Activated T-helper 1 cell treated with Interleukin-2 at 50 U/mL for 16 hours (primary cell): ENCODE measurements around the gene CELF4.

Experiments used
- DNase-seq: peaks from one replicate; pipeline ENCODE4 v3.0.0-alpha.2; 2020; ENCODE audit warnings: low read depth

CELF4 gene

DNA sequence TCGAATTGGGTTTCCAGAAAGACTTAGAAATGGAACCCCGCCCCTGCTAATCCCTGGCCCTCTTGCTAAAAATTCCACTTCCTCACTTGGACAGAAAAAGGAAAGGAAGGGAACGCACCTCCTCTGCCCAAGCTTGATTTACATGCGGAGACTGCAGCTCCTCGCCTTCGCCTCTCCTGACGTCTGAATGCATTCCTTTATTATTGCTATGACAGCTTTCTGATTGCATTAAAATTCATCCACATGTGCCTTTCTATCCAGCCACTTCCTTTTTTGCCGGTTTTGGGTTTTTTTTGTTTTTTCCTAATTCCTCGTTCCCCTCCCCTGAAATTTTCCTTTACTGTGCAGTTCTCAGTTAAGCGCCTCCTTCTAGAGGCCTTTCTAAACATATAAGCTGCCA is 287.8 kb downstream of the CELF4 start:
- no peak for DNase-seq

DNA sequence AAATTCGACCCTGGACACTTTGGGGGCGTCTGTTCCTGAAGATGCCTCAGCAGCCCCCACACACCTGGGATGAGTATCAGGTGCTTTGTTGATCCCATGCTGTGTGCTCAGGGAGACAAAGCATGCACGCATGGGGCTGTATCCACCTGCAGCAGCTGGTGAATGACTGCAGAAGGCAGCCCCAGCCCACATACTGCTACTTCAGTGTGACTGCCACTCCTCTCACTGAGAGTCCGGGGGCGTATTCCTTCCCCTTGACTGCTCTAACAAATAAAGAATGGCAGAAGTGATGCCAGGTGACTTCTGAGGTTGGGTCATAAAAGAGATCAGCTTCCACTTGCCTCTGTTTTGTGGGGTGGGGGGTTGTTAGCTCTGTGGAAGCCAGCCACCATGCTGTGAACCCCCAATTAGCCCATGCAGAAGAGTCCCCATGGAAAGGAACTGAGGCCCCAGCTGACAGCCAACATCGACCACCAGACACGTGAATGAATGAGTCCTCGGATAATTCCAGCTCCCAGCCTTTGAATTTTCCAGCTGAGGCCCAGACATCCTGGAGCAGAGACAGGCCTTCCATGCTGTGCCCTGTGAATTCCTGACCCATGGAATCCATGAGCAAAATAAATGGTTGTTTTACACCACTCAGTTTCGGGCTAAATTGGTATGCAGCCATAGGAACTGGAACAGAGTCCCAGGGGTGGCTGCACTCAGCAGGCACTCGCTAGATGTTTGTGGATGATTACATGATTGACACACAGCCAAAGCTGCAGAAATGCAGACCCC is 289.3 kb downstream of the CELF4 start:
- DNase-seq = no peak

DNA sequence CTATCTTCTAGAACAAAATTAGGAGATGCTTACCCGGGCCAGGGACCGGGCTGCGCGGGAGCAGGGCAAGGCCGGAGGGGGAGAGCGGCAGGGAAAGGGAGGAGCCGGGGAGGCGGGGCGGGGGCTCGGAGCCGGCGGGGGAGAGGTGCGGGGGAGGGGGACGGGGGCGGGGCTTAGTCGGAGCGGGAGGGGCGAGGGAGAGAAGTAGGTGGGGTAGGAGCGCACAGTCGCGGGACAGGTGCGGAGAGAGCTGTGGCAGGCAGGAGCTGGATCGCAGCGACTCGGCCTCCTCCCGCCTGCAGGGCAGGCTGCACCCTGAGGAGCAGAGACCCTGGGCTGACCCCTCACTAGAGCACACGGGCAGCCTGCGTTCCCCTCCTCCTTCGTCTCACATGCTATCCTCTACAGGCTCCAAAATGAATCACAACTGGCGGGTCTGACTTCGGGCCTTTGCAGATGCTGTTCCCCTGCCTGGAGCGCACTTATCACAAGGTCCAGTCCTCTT is 290.3 kb downstream of the CELF4 start:
- no peak for DNase-seq

DNA sequence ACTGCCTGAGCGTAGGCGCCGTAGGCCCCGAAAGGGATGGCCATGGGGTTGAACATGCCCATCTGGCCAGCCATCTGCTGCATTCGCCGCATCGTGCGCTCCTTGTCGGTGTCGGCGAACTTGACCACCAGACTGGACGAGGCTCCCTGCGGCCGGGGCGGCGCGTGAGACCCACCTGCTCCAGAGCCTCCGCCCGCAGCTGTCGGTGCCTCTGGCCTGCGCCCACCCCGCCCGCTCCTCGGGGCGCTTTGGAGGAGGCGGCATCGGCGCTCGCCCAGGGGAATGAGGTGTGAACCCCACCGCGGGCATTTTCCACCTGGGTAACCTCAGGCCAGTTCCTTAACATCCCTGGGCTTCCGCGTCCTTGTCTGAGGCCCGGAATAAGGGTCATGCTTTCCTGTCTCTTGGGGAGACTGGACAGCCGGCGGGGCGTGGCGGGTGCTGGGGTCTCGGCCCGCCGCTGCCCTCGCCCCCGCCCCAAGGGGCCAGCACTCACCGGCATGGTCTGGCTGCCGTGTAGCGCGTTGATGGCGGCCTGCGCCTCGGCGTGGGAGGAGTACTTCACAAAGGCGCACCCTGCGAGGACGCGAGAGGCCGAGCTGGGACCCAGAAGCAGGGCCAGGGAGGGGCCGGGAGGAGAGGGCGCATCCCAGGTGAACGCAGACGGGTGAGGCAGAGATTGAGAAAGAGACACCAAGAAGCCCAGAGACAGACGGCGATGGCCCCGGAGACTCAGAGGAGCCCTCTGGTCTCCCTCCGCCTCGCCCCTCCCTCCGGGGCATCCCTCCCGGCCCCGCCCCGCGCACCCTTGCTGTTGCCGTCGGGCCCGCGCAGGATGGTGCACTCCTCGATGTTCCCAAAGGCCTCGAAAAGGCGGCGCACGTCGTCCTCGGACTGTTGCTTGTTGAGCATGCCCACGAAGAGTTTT is 291.0 kb downstream of the CELF4 start:
- DNase-seq = no peak

DNA sequence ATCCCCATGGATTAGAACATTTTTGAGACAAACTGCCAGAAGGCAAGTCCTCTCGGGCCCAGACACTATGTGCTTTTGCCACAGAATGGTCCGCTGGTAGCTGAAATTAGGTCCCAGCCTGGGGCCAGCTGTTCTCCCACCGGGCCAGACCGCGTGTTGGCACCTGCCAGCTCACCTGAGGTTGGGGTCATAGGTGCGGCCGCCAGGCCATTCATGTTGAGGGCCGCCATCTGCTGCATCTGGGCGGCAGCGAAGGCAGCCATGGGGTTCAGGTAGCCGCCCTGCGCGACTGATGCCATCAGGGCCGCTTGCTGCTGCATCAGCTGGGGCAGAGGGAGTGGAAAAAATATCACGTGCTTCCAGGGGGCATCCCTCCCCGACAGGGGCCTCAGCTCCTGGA is 292.8 kb downstream of the CELF4 start:
- DNase-seq = no peak

DNA sequence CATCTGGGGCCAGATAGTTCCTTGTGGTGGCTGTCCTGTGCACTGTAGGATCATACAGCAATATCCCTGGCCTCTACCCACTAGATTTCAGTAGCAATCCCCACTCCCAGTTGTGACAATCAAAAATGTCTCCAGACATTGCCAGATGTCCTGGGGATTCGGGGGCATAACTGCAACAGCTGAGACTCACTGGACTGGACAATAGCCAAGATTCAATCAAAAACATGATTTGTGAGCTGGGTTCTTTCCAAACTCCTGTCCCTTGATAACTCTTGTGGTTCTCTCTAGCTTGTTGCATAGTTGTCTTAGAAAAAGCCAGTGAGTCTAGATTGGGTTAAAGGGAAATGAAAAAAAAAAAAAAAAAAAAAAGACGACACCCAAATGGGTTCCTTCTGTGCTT is 293.4 kb downstream of the CELF4 start:
- DNase-seq = no peak

DNA sequence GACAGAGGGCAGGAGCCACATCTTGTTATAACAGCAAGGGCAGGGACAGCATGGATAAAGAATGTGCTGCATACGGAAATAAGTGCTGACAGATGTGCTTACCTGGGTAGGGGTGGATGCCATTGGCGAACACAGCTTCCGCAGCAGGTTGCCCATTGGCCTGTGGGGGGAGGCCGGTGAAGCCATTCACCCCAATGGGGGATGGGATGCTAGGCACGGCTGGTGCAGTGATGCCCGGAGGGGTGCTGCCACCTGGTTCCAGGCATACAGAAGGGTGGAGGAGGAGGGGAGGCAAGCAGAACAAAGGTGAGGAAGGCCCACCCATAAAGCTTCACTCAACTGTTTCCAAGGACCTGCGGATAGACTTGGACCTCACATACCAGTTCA is 294.9 kb downstream of the CELF4 start:
- no peak for DNase-seq

DNA sequence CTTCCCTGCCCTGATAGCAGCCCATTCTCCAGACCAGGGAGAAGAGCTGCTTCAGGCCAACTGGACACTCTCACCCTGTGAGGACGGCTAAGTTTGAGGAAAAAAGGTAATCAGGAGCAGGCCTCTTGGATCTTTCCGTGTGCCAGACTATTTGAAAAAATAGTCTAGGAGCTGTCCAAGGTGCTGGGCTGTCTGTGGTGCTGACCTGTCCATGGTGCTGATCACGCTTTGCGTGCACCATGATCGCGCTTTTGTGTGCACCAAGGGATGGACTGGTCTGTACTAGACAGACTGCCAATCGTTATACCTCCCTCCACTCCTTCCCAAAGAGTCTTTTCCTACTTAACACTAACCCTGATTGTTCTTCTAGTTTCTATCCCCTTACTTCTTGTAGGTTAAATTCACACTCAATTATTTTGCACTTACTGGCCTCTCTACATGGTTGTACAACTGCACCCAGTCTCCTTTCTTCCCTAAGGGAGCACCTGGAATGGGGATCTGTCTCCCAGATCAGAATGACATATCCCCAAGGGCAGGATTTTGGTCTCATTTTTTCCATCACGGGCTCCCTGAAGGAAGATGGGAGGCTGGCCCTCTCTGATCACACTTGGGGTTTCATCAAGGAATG is 295.4 kb downstream of the CELF4 start:
- DNase-seq = no peak

DNA sequence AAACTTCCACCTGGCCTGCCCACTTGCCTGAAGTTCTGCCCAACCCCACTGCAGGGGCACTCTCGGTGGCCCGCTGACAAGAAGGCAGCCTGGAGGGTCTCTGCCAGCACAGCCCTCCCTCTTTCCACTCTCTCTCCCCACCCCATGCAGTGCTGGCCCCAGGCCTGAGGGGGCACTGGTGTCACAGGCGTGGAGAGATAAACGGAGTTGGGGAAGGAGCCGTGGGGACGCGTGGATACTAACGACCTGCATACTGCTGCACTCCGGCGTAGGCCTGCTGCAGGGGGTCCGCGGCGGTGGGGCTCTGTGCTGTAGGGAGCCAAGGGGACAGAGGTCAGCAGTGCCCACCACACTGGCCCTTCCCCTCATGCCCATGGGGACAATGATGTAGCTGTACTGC is 299.3 kb downstream of the CELF4 start:
- no peak for DNase-seq

DNA sequence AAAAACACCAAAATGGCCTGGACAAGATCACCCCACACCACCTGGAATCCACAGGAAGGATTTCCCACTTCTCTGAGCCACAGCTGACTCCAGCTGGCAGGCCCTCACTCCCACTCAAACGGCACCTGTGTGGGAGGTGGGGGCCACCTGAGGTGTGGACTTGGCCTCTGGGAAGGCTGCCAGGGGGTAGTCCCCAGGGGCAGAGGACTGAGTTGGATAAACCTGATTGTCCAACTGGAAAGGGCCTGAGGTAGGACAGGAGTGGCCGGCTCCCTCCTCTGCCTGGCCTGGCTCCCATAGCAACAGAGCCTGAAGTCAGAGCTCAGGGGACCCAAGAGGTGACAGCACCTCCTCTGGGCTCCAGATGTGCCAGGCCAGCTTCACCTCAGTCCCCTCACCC is 300.2 kb downstream of the CELF4 start:
- DNase-seq = no peak

DNA sequence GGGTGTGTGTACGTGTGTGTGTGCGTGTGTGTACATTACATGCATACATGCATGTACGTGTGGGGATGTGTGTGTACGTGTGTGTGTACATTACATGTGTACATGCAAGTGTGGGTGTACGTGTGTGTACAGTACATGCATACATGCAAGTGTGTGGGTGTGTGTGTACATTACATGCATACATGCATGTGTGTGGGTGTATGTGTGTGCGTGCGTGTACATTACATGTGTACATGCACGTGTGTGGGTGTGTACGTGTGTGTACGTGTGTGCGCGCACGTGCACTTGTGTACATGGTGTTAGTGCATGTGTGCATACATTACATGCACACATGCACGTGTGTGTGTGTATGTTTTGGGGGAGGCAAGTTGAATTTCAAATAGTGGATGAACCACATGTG is 300.6 kb downstream of the CELF4 start:
- DNase-seq = no peak

DNA sequence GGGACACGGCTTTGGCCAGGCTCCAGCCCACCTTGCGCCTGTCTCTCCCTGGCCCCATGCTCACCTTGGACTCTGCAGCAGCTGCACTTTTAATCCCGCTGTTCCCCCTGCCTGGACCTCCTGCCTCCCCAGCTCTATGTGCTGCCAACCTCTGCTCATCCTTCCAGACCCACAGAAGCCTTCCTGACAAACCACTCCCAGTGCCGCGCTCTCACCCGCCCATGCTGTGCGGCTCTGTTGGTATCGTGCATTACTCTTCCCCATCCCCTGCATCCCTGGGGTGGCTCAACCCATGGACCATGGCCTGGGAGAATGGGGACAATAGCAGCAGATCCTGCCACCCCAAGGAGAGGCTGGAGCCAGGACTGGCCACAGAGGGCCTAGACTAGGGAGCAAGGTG is 303.6 kb downstream of the CELF4 start:
- no peak for DNase-seq

DNA sequence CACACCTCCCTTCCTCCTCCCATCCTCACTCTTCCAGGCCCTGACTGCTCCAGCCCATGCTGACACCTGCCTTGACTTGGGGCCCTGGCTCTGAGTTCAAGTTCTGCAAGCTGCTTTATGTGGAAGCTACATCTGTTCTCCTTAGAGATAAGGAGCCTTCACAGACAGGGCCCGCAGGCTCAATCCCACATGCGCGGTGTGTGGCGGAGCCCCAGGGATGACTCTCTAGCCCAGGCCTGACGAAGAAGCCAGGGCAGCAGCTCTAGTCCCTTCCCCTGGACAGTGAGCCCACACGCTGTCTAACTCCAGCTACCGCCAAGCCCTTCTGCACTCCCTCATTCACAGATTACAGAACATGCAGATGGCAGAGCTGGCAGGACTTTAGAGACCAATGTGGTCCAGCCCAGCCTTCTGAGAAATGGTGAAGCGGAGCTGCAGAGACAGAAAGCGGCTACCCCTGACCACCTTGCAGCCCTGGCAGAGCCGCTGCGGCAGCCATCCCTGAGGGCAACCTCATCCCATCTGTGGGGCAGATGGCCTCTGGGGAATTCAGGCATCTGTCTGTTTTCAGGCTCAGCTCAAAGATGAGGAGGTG is 304.3 kb downstream of the CELF4 start:
- no peak for DNase-seq

DNA sequence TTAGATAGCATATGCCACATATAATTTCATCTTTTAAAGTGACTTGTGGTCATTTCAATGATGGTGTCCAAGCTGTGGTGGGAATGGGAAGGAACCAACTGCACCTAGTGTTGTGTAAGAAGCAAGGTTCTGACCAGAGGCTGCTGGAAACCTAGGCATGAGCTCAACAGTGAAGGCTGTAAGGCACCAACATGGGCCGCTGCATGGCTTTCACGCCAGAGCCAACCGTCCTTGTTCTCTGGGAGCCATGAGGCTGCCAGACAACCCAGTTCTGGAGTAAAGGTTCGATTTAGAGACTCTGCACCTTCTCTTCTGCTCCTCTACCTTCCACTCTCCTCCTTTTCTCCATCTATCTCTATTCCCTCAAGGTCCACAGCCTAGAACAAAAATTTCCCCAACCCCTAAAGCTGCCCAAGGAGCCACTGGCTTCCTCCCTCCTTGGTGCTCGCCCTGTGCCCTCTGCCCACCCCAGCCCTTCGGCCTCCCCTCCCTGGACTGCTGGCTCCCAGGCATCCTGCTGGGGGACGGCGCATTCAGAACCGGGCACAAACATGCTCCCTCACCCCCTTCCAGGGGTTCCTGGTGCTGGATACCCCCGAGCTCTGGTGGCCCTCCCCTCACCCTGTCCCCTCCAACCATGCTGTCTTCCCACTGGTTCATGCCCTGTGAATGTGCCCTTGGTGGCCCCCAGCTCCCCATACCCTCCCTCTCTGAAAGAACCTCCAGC is 305.1 kb downstream of the CELF4 start:
- DNase-seq = no peak

DNA sequence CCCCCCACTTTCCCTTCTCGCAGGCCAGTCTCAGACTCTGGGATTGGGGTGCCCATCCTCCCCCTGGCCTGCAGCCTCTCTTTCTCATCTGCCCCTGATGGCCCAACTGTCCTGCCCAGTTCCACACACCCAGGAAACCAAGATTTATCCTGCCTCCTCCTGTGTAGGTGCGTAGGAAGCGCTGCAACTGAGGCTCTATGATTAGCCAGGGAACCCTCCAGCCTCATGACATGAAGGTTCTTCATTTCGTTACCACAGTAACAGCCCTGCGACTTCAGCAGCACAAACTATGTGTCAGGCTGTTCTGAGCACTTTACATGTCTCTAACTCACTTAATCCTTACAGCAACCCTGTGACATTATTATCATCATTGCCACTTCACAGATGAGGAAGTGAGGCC is 305.9 kb downstream of the CELF4 start:
- DNase-seq = no peak

DNA sequence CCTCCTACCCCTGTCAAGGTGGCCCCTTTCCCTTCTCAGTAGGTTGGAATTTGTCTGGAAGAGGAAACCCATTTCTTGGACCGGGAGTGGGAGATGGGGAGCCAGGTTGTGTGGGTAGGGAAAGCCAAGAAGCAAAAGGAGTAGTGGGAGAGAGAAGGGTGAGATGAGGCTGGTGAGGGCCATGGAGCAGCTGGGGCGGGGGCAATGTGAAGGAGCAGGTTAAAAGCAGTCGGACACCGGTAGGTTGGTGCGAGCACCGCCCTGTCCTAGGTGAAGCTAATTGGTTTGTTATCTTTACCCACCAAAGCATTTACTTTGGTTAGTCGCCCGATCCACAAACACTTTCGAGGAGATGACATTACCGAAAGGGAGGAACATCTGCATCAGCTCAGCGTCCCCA is 306.8 kb downstream of the CELF4 start:
- no peak for DNase-seq

DNA sequence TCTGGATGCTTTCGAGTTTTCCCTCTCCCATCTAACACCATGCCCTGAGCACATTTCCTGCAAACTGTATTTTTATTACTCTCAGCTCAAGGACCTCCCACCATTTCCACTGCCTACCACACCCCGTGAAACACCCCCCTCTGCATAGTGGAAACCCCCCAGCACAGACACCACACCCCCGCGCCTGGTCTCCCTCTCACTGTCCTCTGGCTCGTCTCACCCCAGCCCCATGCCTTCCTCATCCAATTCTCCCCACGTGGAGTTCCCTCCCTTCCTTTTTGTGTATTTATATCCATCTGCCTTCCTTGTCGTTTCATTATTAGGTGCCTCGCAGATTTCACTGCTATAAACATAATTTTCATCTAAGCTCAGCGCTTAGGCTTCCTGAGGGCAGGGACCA is 307.5 kb downstream of the CELF4 start:
- no peak for DNase-seq

DNA sequence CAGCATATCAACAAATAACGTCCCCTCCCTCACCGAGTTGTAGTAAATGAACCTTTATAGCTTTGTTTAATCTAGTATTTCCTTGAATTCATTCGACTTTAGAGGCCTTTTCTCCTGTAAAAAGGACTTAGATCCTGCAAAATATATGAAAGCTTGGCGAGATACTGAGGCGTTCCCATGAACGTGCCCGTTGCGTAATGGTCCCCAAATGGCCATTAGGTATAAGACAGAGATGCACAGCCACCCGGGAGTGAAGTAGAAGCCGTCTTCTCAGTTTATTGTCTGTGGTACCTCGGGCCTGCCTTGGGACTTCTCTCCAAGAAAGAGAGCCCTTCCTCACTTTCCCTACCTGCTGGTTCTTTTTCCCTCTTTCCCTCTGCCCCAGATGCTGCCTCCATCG is 310.6 kb downstream of the CELF4 start:
- DNase-seq = no peak

DNA sequence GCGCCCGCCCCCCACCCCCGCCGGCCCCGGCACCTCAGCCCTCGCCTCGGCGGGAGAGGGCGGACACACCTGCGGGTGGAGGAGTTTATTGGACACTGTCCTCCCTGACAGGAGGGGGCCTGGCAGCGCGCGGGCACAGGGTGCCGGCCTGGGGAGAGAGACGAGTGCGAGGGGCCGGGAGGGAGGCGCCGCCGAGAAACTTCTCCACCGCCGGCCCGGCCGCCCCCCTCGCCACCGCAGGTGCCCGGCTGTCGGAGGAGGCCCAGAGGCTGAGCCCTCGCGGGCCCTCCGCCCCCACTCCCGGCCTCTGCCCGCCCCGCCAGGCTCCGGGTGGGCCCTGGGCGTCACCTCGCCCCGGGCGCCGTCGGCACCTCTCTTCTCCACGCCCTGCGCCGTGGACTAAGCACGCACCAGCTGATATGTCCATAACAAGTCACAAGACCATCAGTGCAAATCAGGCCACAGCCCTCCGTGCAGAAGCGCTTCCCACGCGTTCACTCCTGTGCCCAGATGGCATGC is 311.3 kb downstream of the CELF4 start:
- no peak for DNase-seq

DNA sequence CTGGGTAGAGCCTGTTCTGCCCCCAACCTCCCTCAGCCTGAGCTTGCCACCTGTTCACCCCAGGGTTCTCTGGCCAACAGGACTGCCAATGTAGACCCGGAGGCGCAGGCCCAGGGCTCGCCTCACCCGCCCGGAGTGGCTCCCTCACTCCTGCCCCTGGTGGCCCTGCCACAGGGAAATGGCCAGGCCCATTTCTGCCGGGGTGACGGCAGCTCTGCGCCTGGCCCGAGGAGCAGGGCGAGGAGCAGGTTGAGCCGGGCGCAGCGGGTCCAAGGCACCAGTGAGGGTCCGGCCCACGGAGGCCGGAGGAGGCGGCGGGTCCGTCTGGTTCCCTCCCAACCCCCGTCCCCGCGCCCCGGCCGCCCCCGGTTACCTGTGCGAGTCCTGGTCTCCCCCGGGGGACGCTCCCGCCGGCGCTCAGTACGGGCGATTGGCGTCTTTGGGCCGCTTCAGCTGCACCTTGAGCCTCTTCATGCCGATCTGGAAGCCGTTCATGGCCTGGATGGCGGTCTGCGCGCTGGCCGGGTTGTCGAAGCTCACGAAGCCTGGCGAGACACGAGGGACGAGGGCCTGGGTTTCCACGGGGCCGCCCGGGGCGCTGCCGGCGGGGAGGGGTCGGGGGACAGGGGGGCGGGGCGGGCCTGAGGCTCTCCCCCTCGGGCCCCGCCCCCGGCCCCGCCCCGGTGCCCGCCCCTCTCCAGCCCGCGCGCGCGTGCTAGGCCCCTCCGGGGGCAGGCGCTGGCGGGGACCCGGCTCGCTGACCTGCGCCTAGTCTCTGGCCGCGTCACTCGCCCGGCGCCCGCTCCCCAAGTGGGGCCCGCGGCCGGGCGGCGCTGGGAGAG is 312.0 kb downstream of the CELF4 start:
- DNase-seq = no peak
